ENCODE measurements around the gene MRPS27.

GRCh38 chr5:72269411-72269780 is 50.6 kb downstream of the MRPS27 start:
- TF ChIP-seq CTCF (IDR thresholded peaks at IDR 0.05) (peak in 1 of 5 experiments; percentile 8), POLR2A (IDR thresholded peaks at IDR 0.05) (no peak), POLR2AphosphoS5 (IDR thresholded peaks at IDR 0.05) (no peak), EP300 (IDR thresholded peaks at IDR 0.05; ENCODE audit: low read depth) (no peak)

Data from transverse colon (tissue), 4 donors.